Left lobe of liver (tissue), 2 donors: ENCODE data around the gene E2F6. TPM values are rescaled to one million over a fixed set of nuclear protein-coding genes. Genes with fewer than 3 reads are reported as not detected.
A peak's percentile ranks its signal among the peaks of the same experiment; 100 is the strongest.

Experiments
- ATAC-seq: fragments of 200-7000 bp; cut with Tn5 transposase; one replicate; pipeline ENCODE4 v1.9.1; 2020; ENCODE audit warnings: mild to moderate bottlenecking, moderate library complexity
- DNase-seq: peaks from one replicate; pipeline ENCODE4 v3.0.0-alpha.2; 2020; ENCODE audit warnings: low spot score
- total RNA-seq: library from RNA; stranded (reverse); gene quantifications from one replicate; pipeline ENCODE4 v1.2.1, GENCODE V29; 2021
- donor health status: DM: no; HTN: no; CAD: no; lungs with moderate emphysema.
- donor health status: DM: no; HTN: yes; CAD: no.

Gene E2F6
- total RNA-seq, 1 donor from 2014 or later, result 5.0 TPM

DNA sequence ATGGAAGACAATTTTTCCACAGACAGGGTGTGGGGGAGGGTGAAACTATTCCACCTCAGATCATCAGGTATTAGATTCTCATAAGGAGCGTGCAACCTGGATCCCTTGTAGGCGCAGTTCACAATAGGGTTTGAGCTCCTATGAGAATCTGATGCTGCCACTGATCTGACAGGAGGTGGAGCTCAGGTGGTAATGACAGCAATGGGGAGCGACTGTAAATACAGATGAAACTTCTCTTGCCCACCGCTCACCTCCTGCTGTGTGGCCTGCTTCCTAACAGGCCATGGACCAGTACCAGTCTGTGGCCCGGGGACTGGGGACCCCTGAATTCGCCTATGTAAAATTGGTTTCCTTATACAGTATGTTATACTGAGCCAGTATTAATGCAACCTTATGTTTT, 27.3 kb upstream of the E2F6 start:
- ATAC-seq (no peak), DNase-seq (no peak)

DNA sequence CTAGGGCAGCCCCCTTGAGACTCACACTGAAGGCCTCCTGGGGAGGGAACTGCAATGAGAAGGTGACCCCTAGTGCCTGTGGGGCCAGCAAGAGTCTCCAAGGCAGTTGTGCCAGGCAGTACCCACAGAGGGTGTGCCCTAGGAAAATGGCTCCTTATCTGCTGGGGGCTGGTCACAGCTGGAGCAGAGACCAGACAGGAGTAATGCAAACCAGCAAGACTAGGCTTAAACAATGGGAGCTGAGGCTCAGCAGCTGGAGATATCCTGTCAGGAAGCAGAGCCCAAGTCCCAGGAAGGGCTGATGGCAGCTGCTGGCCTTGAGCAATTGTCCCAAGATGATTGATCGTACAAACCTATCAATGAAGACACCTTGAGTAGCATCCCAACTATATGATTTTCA, 26.8 kb upstream of the E2F6 start:
- DNase-seq, result no peak
- ATAC-seq, result no peak

DNA sequence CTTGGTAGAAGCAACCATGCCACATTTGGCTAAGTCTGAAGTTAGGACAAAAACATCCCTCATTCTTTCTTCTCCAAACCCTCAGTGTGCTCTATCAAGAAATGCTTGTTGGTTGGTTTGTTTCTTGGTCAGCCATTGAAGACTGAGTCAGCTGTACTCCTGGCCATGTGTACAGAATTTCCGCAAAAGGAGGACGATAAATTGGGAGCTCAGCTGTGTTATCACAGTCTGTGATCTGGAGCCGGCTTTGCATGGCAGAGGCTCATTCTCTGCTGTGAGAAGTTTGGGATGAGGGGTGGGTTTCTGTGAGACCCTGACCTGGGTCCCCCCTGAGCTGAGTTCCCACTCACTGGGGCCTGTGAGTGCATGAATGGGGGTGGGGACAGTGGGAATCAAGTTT, 26.3 kb upstream of the E2F6 start:
- ATAC-seq, result no peak

DNA sequence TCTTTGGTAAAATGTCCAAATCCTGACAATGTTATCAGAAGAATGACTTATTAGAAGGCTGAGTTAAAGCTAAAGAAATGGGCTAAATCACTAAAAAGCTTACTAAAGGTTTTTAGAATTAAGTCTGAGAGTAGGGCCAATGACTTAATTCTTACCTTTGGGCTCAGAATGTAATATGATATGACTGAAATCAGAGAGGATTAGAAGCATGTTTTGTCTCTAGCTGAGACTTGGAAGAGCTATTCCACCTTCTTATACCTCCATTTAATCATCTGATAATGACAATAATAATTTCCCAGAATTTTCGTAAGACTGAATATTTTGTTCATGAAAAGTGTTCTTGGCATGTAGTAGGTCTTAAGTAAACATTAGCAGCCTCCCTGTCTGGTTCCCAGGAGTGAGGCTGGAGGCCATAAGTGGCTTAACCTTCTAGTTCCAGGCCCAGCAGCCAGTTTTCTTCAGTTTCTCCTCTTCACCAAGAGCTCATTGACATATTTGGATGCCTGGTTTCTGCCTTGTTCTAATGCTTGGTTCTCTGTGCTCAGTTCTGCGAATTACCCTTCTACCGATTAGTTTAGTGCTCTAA, 25.5 kb upstream of the E2F6 start:
- ATAC-seq, result no peak
- DNase-seq, result no peak

More for the DNA sequence above, 26.3 kb upstream of the E2F6 start:
- no peak for DNase-seq

DNA sequence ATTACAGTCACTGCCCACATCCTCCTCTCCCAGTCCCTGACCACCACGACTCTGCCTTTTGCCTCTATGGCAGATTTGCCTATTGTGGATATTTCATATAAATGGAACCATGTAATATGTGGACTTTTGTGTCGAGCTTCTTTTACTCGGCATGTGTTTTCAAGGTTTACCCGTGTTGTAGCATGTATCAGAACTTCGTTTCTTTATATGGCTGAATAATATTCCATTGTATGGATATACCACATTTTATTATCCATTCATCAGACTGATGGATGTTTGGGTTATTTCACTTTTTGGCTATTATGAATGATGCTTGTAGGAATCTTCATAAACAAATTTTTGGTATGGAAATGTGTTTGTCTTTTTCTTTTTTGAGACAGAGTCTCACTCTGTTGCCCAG, 24.2 kb upstream of the E2F6 start:
- no peak for ATAC-seq
- DNase-seq, result no peak

DNA sequence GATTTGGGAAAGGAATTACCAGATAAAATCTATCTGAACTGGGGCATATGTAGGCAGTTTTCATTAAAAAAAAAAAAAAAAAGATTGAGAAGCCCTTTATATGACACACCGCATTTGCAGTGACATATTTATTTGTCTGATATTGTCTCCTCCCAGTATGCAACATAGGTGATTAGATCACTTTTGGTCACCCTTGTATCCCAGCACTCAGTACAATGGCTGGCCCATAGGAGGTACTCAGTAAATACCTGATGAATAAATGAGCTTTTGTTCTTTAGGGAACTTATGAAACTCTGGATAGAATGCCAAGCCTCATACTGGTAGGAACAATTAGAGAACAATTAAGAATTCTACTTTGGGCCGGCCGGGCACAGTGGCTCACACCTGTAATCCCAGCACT, 22.8 kb upstream of the E2F6 start:
- DNase-seq, result no peak
- no peak for ATAC-seq

DNA sequence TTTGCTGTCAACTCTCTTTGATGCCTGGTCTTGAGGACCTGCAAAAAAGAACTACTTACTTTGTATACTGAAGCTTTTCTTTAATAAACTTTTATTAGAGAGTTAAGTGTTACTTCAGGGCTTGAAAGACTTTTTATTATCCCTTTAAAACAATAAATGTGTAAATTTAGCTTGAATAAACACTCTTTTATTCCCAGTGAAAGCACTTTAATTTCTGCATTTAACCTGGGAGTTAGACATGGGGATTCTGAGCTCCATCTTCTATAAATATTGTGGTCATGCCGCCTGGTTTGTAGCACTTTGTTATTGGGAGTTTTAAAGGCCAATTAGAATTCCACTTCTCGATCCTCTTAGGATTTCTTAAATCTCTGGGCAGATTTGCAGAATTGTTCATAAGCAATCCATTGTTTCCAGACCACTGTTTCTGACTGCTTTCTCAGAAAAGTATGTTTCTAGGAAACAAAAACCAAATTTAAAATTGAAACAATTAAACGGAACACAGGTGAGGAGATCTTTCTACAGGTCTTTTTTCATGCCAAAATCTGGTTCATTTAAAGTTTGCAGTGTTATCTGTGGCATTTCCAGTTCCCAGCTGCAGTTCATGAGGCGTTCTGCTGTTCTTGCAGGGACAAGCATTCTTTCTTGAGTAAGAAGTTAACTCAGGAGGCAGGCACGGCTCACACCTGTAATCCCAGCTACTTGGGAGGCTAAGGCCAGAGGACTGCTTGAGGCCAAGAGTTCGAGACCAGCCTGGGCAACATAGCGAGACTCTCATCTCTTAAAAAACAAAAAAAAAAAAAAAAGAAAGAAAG, 18.1 kb upstream of the E2F6 start:
- ATAC-seq (no peak), DNase-seq (no peak)

DNA sequence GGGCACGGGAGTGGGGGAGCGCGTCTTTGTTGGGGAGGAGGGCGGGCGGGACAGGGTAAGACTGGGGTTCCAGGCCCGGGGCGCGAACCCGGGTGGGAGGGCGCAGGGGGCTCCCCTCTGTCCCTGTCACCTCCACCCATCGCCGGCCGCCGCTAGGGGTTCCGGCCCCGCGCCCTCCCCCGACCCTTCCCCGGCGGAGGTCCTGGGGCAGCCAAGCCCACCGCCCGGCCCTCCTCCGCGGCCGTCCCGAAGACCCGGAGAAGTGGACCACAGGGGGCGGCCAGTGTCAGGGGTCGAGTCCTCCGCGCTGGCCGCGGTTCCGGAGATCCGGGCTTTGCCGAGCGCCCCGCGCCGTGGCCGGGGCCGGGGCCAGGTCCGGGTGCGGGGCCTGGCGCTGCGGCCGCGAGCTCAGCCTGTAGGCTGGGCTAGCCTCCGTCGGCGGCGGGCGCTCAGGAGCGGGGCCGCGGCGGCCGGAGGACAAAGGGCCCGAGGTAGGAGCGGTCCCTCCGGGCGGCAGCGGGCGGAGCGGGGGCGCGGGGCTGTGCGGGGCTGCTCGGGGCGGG, 16.6 kb upstream of the E2F6 start:
- DNase-seq, result no peak
- ATAC-seq, result peak; percentile 67

DNA sequence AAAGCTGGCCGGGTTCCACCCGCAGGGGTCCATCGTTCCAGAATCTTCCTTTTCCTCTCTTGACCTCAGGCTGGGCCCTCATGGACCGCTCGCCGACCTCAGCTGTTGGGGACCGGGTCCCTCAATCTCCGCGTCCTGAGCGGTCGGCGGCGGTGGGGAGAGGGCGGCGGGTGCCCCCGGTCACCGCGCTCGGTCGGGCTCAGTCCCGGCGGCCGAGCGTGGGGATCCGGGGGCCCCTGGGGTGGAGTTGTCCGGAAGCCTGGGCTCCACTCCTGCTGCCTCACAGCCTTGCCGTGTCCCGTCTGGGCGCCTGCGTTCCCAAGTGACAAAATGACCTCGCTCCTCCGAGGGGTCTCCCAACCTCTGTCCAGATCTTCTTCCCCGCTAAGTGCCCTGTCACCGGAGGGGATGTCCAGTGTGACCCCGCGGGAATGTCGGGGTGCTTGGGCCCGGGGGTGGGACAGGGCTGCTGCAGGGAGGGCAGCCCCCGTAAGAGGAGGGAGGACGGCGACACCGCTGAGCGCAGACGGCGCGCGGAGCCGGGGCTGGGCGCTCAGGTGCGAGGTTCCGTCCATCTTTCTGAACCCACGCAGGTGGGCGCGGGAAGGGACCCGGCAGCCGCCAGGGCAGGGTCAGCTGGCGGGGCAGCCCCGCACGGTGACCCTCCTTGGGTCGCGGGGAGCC, 16.0 kb upstream of the E2F6 start:
- DNase-seq, result no peak
- no peak for ATAC-seq

DNA sequence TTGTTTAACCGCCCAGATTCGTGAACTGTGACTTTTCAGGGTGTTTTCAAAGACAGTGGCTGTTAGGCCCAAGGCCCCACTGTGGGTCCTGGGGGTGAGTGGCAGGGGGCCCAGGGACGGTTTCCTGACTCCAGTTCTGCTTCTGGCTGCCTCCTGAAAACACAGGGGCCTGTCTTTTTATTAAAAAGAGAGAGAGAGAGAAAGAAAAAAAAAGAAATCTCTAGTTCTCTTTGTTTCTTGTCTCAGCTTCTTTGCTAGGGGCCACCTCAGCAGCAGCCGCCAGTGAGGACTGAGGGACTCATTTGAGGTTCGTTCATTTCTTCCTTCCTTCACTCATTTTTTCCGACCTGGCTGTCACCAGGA, 15.4 kb upstream of the E2F6 start:
- DNase-seq (no peak), ATAC-seq (no peak)

DNA sequence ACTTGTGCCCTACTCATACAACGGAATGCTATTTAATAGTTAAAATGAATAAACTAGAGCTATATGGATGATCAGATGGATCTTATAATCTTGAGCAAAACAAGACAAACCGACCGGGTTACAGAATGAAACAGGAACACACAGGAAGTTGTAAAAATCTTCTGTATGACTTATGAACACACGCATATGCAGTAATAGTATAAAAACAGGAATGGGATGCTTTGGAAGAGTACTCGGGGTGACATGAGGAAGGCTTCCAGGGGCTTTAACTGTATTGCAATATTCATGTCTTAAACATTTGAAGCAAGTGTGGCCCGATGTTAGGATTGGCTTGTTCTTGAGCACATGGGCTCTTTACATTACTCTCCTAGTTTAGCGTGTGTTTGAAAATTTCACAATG, 14.9 kb upstream of the E2F6 start:
- ATAC-seq, result no peak
- DNase-seq, result no peak

DNA sequence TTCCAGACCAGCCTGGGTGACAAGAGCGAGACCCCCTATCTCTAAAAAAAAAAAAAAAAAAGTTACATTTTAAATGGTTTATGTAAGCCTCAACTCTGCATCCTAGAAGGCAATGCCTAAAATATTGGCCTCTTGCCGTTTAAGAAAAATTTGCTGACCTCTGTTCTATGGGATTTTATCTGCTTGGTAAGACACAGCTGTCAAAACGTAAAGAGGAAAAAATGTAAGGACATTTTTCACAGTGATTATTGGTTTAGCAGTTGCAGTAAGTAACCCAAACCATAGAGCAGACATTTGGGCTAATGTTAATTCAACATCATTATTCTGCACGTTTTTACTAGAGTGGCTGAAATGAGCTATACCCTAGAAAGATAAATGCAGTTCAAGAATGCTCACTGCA, 14.4 kb upstream of the E2F6 start:
- ATAC-seq (no peak), DNase-seq (no peak)

DNA sequence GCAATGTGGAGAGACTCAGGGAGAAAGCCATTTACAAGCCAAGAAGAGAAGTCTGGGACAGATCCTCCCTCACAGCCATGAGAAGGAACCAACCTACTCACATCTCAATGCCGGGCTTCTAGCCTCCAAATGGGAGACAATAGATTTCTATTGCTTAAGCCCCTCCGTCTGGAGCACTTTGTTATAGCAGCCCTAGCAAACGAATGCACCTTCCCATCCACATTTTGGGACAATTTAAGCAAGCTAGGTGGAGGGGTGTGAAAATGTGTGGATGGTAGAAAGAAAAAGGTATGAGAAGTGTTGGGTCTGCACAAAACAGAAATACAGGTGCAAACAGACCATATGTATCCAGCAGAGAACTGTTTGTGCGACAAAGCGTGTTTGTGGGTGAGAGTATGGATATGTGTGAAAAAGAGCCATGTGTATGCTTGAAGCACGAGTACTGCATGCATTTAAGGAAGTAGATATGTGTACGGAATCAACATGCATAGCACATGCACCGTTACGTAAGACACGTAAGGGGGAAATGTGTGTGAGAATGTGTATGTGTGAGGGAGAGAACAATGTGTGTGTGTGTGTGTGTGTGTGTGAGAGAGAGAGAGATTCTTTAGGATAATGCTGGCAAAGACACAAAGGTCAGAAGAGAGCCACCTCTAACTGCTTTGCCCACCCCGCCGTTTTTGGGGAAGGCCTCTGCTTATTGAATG, 13.1 kb upstream of the E2F6 start:
- DNase-seq (no peak), ATAC-seq (no peak)

DNA sequence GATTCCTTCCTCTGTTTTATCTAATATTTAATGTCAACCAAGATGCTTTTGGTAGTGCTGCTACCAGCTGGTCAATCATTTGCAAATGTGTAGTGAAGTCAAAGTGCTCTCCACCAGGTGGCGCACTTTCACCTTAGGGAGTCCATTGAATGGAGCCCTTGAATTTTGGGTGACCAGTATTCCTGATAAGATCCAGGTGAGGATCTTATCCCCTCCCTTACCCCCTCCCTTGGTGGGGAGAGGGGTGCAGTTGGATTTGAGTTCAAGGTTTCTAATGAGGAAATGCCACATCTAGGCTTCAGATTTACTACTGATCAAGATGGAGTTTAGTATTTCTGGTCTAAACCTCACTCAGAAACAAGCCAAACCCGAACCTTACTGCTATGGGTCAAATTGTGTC, 12.0 kb upstream of the E2F6 start:
- peak; percentile 85 for DNase-seq
- ATAC-seq, result peak; percentile 88

DNA sequence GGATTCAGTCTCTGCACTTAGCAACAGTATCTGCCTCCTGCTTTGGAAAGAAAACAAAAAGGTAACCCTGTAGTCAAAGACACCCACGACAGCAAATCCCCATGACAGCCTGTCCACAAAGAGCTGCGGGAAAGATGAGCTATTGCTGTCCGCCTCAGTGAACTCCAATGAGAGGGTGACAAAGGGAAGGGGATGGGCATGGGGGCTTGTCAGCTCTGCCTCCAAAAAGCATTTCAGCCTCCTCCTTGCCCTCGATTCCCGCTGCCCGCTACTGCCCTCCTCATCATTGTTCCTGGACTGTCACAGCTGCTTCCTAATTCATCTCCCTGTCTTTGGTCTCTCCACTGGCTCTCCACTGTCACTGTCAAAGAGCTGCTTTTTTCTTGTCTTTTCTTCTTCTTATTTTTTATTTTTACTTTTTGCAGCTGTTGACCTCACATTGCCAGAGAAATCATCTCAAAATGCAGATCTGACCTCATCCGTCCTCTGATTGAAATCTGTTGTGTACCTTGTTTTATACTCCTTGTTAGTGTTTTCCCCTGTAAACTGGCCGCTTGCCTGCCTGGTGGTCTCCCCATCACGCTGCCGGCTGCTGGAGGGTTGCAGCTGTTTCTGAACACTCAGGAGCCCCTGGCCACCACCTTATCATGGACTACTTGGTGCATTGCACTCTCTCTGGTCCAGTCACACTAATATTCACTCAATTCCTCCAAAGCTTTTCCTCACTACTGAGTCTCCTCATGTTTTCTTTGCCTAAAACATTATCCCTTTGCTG, 7.9 kb upstream of the E2F6 start:
- no peak for ATAC-seq

DNA sequence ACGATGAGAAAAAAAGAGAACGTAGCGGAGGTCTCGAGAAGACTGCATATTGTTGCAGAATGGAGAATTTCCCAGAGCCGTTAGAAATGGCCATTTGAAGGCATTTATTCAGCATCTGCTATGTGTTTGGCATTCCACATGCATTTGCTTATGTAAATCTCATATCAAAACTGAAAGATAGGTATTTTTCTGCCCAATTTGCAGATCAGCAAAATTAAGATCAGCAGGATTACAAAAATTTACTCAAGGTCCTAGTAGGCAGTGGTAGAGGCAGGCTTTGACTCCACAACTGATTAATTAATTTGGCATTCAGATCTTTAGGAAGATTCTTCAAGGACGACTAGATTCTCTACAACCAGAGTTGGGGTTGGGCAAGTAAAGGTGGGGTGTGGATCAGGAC, 1.8 kb upstream of the E2F6 start:
- no peak for ATAC-seq

More for the DNA sequence above, 7.9 kb upstream of the E2F6 start:
- DNase-seq, result no peak

DNA sequence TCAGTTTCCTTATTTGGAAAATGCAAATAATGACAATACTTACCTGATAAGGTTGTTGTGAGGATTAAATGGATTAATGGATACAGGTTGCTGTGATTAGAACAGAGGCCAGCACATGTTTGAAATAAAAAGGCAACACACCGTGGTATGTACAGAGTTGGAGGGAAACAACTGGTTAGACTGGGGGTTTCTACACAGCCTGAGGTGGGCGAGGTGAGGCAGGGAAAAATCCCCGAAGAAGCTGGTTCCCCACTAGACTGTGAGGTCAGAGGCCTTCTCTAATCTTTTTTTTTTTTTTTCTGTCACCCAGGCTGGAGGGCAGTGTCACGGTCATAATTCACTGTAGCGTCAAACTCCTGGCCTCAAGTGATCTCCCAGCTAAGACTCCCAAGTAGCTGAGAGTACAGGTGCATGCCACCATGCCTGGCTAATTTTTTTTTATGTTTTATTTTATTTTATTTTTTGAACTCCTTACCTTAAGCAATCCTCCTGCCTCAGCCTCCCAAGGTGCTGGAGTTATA, 1.2 kb upstream of the E2F6 start:
- DNase-seq (no peak), ATAC-seq (no peak)

More for the DNA sequence above, 1.8 kb upstream of the E2F6 start:
- DNase-seq, result no peak

DNA sequence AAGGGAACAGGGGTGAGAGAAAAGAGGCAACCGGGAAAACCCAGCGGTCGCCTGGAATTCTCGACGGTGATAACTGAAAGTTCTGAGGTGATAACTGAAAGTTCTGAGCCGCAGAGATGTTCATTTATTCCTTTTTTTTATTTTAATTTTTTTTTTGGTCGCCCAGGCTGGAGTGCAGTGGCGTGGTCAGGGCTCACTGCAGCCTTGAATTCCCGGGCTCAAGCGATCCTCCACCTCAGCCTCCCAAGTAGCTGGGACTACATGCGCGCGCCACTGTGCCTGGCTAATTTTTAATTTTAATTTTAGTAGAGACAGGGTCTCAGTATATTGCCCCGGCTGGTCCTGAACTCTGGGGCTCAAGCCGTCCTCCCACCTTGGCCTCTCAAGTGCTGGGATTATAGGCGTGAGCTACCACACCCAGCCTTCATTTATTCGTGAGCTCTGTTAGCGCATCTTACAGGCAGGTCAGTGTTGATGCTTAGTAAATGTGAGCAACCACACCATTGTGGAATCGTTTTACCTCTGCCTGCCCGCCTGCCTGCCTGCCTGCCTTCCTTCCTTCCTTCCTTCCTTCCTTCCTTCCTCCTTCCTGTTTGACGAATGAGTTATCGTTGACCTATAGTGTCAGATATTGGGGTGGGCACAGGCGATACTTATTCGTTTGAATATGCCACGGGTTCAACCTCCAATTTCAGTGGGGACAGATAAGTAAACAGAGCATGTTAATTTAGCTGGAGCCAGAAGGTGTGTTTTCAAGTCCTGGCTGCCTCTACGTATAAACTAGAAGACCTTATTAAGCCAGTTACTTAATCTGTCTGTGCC, 557 bp upstream of the E2F6 start:
- DNase-seq, result no peak

DNA sequence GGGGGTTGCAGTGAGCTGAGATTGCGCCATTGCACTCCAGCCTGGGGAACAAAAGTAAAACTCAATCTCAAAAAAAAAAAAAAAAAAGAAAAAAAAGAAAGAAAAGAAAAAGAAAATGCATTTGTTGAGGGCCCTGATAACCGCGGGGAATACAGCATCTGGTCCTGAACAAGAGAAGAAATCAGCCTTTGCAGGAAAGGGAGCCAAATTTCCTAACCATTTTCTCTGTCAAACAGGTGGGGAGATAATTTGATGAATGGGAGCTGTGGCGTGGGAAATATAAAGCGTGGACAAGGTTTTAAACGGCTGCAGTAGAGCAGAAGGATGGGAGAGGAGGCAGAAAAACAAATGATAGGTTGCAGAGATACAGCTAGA, 864 bp downstream of the E2F6 start:
- no peak for ATAC-seq
- no peak for DNase-seq

More for the DNA sequence above, 557 bp upstream of the E2F6 start:
- ATAC-seq, result peak; percentile 33
